ENCODE data around the gene HIC1.

Gene HIC1

DNA sequence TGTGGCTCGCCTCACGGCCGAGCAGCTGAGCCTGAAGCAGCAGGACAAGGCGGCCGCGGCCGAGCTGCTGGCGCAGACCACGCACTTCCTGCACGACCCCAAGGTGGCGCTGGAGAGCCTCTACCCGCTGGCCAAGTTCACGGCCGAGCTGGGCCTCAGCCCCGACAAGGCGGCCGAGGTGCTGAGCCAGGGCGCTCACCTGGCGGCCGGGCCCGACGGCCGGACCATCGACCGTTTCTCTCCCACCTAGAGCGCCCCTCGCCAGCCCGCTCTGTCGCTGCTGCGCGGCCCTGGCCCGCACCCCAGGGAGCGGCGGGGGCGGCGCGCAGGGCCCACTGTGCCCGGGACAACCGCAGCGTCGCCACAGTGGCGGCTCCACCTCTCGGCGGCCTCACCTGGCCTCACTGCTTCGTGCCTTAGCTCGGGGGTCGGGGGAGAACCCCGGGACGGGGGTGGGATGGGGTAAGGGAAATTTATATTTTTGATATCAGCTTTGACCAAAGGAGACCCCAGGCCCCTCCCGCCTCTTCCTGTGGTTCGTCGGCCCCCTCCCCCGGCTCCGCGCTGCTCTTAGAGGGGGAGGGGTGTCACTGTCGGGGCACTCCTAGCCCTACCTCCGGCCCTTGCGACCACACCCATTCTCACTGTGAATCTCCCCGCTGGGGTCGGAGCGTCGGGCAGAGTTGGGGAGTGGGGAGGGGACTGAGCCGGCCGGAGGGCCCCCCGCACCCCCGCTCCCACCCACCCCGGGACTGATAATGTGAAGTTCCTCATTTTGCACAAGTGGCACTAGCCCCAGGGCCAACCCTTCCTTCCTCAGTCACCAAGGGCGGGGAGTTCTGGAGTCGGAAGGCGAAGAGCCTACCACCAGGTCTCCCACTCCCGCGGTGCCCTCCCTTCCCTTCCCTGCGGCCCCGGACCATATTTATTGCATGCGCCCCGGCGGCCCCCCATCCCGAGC, 4.0 kb downstream of the HIC1 start:
- FAIRE-seq (no peak), DNase-seq (ENCODE audit: insufficient read length, low spot score) (no peak)

DNA sequence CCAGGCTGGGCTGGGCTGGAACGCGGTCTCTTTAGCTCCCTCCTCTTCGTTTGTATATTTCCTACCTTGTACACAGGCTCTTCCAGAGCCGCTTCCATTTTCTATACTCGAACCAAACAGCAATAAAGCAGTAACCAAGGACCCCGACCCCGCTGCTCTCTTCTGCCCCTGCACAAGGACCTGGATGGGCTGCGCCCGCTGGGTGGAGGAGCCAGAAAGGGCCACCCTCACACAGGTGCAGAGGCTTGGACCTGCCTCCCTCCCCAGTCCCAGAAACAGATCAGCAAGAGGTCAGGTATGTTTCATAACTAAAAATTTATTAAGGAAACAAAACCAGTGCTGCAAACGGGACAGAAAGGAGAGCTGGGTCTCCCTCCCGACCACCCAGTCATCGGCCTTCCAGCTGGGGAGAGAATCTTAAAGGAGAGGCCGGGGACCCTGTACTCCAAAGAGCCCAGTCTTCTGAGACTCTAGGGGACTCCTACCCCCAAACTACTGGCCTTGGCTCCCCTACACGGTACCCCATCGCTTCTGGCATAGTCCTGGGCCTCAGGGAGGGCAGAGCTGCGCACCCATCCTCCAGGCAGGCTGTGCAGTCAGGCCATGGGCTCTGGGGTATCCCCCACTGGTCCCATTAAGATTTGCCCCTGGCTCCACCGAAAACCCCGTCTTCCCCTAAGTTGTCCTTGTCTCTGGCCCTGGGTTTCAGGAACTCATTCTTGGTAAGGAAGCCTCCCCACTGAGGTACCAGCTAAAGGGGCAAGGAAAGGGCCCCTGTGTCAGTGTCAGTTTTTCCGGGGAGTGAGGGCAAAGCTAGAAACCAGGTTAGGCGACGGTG, 4.9 kb downstream of the HIC1 start:
- FAIRE-seq (no peak), DNase-seq (ENCODE audit: insufficient read length, low spot score) (no peak)

DNA sequence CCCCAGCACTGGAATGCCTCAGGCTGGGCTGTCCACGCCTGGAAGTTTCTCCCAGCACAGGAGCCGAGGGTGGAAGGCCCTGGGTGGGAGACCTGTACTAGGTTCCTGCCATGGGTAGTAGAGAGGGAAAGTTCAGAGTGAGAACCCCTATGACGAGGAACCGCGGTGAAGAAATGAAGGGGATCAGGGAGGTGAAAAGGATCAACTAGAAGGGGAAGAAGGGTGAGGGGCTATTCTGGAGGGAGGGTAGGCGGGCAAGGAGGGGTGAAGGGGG, 5.4 kb downstream of the HIC1 start:
- FAIRE-seq (no peak), DNase-seq (ENCODE audit: insufficient read length, low spot score) (no peak)

DNA sequence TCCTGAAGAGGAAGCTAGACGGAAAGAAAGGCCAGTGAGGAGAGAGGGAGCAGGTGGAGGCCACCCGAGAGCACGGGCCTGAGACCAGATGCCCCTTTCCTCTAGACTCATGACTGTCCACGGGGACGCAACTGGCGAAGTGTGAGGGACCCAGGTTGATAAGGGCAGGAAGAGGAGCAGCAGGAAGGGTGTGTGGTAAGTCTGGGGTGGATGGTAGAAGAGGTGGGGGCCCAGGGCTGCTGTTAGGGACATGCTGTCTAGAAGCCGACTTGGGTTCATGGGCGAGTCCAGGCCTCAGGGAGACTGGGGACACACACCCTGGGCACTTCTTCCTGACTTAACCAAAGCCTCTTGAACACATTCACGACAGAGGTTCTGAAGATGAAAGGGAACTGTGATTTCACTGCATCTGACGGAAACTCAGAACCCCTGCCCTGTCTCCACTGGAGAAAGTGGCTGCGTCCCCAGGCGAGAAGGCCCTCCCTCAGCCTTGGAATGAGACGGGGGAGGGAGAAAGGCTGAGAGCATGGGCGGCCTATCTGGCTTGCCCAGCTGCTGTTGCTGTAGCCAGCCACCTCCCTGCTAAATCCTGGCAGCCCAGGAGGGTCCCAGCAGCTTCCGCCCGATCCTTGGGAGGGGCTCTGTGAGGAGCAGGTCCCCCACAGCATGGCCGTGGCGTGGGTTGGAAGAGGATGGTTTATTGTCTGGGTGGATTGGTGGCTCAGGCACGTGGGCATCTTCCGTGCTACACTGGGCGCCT, 6.0 kb downstream of the HIC1 start:
- DNase-seq (ENCODE audit: insufficient read length, low spot score), result no peak
- no peak for FAIRE-seq

DNA sequence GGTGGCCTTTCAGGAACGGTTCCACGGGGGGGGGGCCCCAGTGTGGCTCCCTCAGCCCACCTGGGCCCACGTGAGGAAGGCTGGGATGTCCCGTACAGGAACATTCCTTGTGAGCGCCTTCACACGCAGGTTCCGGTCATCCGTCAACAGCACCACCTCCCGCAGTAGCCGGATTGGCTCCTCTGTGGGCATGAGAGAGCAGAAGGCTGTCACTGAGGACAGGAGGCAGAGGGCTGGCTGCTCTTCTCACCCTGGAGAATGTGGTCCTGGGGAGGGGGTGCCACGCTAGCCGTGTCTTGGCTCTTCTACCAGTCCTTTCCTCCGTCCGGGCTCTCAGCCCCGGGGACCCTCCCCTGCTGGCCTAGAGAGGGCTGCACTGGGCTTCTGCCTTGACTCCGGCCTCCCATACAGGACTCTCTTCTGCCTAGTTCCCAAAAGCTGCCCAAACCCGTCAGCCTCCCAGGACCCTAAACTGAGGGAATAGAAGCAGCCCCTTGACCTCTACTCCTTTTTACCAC, 6.6 kb downstream of the HIC1 start:
- DNase-seq (ENCODE audit: insufficient read length, low spot score) (no peak), FAIRE-seq (no peak)

DNA sequence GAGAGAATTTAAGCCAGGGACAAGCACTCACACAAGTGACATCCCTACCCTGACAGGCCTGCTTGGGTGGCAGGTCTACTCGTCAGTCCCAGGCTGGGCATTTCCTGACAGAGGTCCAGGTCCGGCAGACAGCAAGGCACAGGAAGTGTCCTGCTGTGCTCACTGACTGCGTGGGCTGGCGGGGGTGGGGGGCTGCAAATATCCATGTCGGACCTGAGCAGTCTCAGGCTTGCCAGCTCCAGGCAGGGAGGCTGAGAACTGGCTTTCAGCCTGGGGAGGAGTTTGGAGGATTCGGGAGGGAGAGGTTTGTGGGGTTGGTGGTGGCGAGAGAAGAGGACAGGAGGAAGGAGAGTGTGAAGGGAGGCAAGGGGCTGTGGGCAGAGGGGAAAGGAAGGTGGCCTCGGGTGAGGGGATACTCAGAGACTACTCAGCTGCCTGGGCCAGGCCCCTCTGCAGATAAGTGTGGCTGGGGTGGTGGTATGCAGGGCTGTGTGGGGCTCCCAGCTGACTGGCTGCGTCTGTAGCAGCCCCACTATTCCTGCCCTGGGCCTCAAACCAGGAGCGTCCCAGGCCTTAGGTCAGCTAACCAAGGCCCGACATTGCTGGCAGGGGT, 7.8 kb downstream of the HIC1 start:
- FAIRE-seq (peak; percentile 42), DNase-seq (ENCODE audit: insufficient read length, low spot score) (no peak)

DNA sequence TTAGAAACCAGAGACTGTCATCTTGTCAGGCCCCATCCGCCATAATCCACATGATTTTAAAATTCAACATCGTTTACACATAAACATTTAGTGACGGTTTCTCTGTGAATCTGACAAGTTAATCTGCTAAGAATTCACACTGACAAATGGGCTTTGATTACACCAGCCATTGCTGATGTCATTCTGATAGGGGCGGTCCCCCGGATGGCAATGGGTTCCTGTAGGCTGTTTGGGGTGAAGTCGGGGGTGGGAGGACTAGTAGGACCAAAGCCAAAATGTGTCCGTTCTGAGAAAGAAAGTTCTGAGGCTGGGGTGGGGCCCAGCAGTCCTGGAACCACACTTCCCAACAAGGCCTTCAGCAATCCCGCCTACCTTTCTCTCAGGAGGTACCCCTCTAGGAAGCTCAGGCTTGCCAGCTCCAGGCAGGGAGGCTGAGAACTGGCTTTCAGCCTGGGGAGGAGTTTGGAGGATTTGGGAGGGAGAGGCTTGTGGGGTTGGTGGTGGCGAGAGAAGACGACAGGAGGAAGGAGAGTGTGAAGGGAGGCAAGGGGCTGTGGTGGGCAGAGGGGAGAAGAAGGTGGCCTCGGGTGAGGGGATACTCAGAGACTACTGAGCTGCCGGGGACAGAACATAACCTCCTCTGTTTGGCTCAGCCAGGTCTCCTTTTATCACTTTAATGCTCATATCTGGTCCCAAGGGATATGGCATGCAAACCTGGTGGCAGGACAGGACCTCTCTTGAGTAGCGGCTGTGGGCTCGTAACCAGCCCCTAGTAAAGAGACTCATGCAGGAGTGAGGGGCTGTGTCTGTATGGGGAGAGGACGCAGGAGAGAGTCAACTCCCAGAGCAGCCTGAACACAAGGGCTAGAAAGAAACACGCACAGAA, 8.6 kb downstream of the HIC1 start:
- FAIRE-seq, result no peak
- no peak for DNase-seq (ENCODE audit: insufficient read length, low spot score)

DNA sequence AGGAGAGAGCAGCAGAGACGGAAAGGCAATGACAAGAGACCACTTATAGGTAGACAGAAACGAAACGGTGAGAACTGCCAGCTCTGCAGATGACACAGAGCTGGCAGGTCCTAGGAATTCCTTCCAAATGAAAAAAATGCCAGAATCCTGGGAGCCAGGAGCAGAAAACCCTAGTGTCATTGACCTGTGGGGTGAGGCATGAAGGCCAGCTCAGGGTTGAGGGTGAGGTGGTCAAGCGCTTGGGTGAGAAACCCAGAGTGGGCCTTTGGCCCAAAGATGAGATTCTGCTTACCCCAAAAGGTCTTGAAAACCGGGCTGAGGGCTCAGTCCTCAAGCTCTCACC, 9.2 kb downstream of the HIC1 start:
- DNase-seq (ENCODE audit: insufficient read length, low spot score) (no peak), FAIRE-seq (no peak)

DNA sequence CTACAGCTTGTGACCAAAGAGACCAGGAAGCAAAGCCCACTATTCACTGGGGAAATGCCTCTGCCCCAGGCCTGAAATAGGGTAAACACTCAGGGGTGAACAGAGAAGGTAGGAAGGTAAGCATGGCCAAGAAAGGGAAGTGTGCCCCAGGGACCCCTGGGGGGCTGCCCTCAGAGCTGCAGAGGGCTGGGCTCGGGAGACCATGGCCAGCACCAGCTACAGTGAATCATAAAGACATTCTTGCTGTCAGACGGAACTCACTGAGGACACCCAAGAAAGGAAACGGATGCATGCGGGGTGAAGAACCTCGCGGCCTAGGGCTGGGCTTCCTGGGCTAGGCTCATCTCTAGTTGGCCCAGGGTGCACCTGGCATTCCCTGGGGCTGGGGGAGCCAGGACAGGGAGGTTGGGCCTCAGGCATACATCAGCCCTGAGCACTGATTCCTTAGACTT, 9.6 kb downstream of the HIC1 start:
- no peak for FAIRE-seq
- no peak for DNase-seq (ENCODE audit: insufficient read length, low spot score)

DNA sequence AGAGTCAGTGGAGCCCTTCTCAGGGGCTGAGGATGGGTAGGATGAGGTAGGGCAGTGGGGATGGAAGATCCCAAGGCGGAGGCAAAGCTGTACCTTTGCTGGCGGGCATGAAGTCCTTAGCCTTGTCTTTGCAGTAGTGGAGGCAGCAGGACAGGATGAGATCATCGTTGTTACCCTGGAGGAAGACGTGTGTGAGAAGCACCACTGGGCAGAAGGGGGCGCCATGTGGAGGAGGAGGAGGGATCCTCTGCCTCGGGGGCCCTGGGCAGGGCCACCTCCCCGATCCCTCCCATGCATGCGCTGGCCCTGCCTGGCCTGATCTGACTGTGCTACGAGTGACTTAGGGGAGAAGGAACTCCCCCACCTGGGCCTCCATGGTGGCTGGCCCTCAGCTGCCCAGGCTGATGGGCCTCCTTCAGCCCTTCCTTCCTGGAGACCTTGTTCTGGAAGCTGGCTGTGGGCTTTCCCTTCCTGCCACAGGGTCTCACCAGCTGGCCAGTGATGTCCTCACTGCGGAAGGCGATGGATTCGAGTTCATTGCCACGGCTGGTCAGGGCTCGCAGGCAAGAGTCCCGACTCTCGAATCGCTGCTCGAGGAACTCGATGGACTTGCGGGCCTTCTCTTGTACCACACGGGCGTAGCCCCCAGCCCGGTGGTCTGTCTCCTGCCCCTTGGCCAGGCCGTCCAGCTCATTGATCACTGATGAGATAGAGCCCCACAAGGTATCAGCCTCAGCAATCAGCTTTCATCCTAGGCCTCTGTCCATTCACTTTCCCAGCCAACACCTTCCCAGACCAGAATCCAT, 10.3 kb downstream of the HIC1 start:
- DNase-seq (ENCODE audit: insufficient read length, low spot score) (no peak), FAIRE-seq (peak; percentile 83)

DNA sequence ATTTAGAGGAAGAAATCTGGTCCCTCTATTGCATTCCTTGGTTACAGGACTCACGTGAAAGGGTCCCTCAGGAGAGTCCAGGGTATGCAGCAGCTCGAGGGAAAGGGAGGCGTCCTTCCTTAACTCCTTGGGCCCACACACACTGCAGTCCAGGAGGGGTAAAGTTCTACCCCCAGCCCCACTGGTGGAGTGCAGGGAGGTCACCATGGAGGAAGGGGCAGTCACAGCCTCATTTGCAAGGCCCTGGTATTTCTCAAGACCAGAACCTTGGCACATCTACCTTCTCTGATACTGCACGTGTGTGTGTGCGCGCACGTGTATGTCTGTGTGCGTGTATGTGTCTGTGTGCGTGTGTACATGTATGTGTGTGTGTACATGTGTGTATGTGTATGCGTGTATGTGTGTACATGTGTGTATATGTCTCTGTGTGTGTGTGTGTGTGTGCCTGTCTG, 11.1 kb downstream of the HIC1 start:
- DNase-seq (ENCODE audit: insufficient read length, low spot score) (no peak), FAIRE-seq (peak; percentile 93)

DNA sequence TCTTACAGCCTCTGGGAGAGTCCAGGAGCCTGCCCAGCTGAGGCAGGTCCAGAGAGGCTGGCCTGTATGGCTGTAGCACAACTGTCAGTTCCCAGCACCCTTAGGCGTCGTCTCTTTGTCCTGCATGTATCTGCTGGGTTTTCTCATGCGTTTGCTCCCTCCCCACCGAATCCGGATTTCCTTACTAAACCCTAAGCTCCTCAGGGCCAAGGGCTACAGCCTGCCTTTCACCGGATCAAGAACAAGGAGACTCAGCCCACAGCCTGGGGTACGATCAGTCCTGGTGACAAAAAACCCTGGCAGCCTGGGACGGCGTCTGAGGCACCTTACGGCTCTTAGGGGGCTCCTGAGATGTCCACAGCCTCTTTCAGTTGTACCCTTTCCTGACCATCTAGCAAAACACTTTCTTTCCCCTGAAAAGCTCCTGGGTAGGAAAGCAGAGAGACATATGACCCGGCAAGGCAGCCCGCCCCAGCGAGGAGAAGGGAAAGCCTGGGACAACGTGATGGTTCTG, 12.2 kb downstream of the HIC1 start:
- no peak for DNase-seq (ENCODE audit: insufficient read length, low spot score)

DNA sequence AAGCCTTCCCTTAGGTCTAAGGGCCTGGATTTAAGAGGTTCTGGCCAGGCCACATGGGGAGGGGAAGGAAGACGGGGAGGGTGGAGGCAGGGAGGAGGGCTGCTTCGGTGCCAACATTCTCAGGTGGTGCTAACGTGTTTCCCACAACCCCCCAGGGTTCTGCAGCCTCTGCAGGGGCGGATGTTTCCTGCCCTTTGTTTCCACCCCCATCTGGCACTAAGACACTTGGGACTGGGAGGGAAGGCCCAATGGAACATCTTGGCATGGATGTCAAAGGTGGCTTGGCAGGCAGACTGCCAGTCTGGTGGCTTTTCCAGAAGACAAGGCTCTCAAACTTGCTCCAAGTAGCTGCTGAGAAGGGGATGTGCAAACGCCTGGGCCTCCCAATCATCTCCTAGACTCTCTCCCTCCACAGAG, 12.7 kb downstream of the HIC1 start:
- DNase-seq (ENCODE audit: insufficient read length, low spot score) (no peak), FAIRE-seq (no peak)

More for the DNA sequence above, 12.2 kb downstream of the HIC1 start:
- FAIRE-seq, result no peak

DNA sequence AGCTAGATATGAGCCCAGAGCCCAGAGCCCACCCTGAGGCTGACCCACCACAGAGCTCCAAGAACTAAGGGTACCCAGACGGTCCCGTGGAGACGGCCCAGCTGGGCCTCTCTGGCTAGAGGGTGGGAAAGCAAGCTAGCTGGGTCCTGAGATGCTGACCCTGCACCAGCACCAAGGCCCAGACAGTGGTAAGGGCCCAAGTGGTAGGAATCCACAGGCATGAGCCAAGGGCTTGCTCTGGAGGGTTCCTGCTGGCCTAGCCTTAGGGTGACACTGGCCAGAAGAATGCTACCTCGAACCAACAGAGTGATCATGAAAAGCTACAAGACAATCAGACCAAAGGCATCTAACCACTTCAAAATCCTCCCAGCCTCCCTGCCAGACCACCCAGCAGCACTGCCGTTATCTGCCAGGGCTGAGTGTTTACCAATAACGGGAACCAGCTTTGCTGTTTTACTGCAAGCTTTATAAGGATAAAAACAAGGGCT, 13.2 kb downstream of the HIC1 start:
- no peak for DNase-seq (ENCODE audit: insufficient read length, low spot score)
- peak; percentile 20 for FAIRE-seq

DNA sequence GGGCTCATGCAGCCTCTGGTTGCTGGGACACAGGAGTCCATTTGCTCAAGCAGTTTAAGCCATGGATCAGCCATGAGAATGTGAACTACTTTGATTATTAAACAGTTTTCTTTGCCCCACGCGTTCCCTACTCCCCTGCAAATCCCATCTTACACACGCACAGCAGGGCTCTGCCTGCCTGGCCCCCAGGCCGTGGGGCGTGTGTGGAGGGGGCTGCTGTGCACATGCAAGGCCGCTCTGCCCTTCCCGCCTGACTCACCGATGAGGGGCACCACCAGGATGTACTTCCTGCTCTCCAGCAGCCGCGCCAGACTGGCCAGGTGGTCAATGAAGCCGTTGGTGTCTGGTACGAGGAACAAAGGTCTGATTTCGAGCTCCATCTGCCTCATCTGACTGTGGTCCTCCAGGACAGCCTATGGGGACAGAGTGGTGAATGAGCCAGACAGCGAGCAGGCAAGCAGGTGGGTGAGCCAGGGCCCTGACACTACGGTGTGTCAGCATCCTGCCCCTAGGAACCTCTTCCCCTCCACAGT, 13.7 kb downstream of the HIC1 start:
- DNase-seq (ENCODE audit: insufficient read length, low spot score) (no peak), FAIRE-seq (peak; percentile 82)

DNA sequence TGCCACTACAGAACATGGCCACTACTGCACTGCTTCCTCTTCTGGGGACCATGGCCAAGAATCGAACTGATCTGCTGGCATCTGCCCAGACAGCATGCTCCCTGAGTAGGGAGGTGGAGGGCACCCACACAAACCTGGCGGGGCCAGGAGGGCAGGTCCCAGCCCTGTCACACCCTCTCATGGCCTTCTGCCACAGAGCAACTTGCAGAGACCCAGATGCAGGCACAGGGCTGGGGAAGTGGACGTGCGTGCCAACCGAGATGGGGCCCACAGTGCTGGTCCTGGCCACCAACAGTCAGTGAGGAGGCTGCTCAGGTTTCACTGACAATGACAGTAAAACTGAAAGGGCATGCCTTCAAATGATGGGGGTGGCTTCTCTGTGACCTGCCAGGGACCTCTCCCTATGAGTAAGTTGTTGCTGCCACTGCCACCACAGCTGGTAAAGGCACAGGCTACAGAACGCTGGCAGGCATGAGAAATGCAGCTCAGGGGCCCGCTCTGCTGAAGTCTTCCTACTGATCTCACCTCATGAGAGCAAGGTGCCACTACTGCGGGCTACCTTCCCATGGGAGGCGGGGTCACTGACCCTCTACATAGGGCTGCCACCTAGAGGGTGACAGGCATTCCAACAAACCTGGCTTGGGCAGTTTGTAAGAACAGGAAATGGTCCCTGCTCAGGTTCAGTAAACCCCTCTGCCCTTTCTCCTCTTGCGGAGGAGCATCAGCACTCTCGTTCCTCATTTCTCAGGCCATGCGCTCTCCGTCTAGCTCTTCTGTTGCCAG, 15.5 kb downstream of the HIC1 start:
- no peak for FAIRE-seq
- DNase-seq (ENCODE audit: insufficient read length, low spot score), result no peak

DNA sequence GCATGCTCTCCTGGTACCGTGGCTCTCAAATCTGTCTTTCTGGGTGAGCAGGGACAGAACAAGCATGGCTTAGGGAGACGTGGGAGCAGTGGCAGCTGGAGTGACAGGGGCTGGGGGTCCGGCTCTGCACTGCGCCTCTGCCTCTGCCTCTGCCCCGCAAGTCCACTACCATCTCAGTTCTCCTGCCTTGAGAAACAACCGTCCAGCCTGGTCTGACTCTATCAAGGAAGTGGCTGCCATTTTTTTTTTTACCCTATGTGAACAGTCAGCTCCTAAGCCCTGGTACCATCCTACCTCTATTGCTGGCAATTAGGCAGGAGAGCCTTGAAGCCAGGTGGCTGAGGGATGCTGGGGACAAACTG, 16.1 kb downstream of the HIC1 start:
- no peak for FAIRE-seq
- DNase-seq (ENCODE audit: insufficient read length, low spot score), result no peak
